ENCODE measurements around the gene TUFM.
"Not testable (repeated sequence)": the region's sequence is repeated elsewhere in the genome, so short reads cannot be mapped to it uniquely, and the experiment has no call there.

TUFM gene

DNA sequence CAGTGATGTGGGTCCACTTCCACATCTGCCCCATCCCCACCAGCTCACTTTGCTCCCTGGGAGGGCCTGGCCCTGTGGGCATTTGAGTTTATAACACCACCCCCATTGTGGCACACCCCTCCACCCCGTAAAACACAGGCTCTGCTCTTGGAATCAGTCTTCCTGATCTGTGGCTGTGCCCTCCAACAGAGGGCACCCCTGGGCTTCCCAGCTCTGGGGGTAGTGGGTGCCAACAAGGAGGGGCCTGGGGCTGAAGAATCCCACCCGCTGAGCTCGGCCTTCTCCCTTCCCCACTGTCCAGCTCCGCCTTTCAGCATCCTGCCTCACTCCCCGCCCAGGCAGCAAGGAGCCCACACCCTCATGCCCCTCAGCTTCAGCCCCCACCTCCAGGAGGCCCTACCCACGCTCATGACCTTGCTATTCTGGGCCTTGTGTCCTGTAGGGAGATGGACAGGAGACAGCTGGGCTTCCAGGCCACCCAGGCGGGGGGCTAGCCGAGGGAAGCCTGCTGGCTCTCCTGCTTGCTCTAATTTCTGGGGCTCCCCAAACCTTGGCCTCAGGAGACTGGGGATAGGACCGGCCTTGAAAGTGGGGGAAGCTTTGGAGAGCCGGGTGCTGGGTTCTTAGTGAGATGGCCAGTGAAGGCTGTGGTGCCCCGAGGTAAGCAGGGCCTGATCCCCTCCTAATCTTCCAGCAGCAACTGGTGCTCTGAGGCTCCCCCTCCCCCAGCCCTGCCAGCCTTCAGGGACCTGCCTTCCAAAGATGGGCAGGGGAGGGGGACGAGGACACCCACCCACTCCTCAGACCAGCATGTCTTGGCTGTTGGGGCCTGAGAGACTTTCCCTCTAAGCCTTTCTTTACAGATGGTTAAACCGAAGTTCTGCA, 29.2 kb upstream of the TUFM start:
- no peak for DNase-seq

DNA sequence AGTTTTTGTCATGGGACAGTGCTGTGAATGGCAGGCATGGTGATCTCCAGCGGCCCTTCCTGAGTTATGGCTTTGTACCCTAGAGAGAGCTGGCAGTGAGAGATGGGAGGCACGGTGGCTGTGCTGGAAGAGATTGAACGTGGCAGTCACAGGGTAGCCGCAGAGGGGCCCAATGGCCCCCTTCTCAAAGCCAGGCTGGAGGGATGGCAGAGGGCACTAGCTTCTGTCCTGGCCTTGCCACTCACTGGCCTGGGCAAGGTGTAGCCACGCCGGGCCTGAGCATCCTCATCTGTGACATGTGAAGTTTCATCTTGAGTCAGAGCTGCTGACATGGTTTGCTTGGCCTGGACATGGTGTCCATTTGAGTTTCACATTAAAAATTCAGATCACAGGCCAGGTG, 28.3 kb upstream of the TUFM start:
- DNase-seq, result no peak

DNA sequence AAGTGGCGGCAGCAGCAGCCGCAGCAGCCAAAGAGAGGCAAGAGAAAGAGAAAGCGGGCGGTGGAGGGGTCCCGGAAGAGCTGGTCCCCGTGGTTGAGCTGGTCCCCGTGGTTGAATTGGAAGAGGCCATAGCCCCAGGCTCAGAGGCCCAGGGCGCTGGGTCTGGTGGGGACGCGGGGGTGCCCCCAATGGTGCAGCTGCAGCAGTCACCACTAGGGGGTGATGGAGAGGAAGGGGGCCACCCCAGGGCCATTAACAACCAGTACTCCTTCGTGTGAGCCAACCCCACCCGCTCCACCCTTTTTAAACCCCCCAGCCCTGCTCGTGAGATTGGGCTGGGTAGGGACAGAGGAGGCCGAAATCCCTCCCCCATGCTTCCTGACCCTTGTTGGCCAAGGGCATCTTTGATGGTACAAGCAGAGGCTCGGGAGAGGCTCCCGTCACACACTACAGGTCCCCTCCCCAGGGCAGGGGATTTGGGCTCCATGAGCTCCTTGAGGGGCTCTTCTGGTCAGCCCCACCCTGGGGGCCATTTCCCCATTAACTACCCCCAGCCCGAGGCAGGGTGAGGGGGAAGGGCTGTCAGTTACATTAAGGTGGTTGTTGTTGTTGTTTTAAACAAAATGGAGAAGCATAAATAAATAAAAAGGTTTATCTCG, 27.5 kb upstream of the TUFM start:
- DNase-seq, result peak; percentile 39

DNA sequence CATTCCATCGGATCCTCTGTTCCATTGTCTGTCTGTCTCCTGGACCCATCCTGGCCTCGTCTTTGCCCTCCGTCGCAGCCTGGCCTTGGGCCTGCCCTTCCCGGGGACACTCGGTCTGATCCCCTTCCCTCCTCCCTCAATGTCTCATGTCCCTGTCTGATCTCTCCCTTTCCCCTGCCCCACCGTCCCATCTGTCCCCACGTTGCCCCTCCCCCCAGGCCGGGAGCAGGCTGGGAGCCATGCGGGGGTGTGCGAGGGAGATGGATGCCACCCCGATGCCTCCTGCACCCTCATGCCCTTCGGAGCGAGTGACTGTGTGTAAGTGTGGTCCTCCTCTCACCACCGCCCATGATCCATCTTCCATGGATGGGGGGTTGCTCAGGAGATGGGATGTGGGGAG, 26.8 kb upstream of the TUFM start:
- DNase-seq, result no peak

DNA sequence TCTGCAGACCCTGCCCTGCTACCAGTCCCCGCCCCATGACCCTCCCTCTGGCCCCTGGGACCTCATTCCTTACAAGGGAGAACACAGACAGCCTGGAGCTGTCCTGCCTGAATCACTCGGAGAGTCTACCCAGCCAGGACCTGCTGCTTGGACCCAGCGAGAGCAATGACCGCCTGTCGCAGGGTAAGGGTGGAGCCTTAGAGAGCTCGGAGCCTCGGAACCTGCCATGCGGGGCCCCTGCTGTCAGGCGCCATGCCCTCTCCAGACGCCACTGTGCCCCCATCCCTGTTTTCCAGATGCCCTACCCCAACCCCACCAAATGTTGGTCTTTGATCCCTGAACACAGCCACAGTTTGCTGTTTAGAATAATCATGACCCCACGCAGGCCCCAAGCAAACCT, 23.1 kb upstream of the TUFM start:
- DNase-seq, result no peak

- DNase-seq, result not testable (repeated sequence)
Measured at GRCh38 chr16:28867646-28868045, 21.5 kb upstream of the TUFM start.

- DNase-seq, result no peak
Measured at GRCh38 chr16:28867241-28867640, 21.1 kb upstream of the TUFM start.

DNA sequence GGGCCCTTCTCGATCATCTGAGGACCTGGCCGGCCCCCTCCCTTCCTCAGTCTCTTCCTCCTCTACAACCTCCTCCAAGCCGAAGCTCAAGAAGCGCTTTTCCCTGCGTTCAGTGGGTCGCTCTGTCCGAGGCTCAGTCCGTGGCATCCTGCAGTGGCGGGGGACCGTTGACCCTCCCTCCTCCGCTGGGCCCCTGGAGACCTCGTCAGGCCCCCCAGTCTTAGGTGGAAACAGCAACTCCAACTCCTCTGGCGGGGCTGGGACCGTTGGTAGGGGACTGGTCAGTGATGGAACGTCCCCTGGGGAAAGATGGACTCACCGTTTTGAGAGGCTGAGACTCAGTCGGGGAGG, 20.3 kb upstream of the TUFM start:
- DNase-seq, result no peak

DNA sequence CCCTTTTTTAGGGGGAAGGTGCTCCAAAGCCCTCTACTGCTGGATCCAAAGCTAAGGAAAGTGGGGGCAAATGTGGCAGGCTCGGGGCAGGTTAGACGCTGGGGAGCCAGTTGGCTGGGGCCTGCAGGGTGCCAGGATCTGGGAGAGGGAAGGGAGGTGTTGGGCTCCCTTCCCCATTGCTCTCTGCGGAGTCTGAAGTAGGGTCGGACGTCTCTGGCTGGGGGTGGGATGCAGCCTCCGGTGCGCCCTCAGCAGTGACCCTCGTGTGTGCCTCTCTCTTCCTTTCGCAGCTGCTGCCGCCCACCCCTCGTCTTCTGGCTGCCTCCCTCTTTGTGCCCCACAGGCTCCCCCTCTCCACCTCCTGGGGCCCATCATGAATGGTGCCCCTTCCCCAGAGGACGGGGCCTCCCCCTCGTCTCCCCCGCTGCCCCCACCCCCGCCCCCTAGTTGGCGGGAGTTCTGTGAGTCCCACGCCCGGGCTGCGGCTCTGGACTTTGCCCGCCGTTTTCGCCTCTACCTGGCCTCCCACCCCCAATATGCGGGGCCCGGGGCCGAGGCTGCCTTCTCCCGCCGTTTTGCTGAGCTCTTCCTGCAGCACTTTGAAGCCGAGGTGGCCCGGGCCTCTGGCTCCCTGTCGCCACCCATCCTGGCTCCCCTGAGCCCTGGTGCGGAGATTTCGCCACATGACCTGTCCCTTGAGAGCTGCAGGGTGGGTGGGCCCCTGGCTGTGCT, 19.7 kb upstream of the TUFM start:
- DNase-seq, result no peak

DNA sequence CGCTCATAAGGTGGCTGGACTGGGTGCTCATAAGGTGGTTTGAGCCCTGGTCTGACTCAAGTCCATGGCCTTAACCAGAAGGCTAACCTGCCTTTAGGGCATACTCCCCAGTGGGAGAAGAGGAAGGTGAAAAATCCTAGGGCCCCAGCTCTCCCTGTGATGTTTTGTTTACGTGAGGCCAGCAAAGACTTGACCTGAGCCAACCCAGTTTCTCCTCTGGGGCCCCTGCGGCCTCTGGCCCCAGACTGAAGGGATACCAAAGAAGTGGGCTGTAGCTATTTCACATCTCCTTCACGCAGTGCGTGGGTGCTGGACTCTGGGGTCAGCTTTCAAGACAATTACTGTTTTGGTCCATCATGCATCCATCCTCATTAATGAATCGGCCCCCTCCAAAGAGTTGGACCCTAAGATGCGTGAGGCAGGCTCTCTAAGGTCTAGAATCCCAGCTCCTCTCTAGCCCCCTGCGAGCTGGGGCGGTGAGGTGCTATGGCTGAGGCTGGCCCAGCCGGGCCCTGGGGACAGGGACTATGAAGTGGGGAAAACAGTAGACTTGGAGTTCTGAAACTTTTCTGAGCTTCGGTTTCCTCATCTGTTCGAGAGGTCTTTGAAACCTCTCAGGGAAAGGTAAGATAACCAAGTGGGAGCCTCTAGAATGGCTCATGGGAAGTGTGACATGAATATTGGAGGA, 19.0 kb upstream of the TUFM start:
- DNase-seq, result no peak

- DNase-seq, result no peak
Measured at GRCh38 chr16:28863929-28864793, 18.0 kb upstream of the TUFM start.

GRCh38 chr16:28859326-28859725, 13.2 kb upstream of the TUFM start:
- no peak for DNase-seq

DNA sequence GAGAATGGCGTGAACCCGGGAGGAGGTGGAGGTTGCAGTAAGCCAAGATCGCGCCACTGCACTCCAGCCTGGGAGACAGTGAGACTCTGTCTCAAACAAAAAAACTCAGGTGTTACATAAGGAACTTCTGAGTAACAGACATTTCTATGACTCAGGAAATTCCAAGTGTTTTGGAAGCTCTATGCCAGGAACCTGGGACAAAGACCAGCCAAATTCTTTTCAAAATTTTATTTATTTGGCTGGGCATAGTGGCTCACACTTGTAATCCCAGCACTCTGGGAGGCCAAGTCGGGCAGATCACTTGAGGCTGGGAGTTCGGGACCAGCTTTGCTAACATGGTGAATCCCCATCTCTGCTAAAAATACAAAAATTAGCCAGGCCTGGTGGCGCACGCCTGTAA, 12.3 kb upstream of the TUFM start:
- no peak for DNase-seq

- no peak for DNase-seq
Measured at GRCh38 chr16:28846933-28847273, 755 bp upstream of the TUFM start.

- DNase-seq, result no peak
Measured at GRCh38 chr16:28845761-28846079, 428 bp downstream of the TUFM start.

- DNase-seq, result no peak
Measured at GRCh38 chr16:28845293-28845692, 855 bp downstream of the TUFM start.

DNA sequence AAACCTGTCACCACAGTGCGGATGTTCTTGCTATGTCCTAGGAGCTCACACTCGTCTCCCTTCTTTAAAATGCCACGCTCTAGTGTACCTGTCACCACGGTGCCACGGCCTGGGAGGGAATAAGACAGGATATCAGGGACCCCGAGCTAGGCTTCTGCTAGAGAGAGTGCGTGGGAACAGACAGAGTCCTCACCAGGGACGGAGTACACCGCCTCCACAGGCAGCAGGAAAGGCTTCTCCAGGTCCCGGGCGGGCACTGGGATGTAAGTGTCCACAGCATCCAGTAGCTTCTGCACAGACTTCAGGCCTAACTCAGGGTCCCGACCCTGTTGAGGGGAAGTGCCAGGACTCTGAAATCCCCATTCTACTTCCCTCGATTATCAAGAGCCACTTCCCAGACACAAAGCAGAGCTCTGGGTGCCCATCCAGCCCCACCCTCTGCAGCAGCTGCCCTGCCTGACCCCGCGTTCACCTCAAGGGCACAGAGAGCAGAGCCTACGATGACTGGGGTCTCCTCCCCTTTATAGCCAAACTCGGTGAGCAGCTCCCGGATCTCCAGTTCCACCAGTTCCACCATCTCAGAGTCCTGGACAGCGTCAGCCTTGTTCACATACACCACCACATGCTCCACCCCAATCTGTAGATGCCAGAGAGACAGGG, 1.8 kb downstream of the TUFM start:
- no peak for DNase-seq

GRCh38 chr16:28843766-28844165, 2.4 kb downstream of the TUFM start:
- DNase-seq, result no peak

DNA sequence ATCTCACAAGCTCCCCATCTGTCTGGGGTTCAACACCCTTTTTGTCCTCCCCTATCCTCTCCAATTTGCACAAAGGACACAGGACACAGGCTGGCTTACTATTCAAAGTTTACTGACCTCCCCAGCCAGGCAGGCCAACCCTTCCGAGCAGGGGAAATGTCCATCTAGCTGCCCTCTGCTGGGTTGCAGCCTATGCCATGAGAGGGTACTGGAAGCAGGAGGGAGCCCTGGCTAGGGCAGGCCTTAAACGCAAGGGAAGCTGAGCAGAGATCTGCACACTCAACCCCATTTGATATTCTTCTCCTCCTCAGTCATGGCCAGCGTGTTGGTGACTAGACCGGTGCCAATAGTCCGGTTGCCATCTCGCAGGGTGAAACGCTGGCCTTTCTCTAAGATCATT, 3.5 kb downstream of the TUFM start:
- DNase-seq, result no peak

- DNase-seq, result no peak
Measured at GRCh38 chr16:28839899-28840298, 6.2 kb downstream of the TUFM start.

DNA sequence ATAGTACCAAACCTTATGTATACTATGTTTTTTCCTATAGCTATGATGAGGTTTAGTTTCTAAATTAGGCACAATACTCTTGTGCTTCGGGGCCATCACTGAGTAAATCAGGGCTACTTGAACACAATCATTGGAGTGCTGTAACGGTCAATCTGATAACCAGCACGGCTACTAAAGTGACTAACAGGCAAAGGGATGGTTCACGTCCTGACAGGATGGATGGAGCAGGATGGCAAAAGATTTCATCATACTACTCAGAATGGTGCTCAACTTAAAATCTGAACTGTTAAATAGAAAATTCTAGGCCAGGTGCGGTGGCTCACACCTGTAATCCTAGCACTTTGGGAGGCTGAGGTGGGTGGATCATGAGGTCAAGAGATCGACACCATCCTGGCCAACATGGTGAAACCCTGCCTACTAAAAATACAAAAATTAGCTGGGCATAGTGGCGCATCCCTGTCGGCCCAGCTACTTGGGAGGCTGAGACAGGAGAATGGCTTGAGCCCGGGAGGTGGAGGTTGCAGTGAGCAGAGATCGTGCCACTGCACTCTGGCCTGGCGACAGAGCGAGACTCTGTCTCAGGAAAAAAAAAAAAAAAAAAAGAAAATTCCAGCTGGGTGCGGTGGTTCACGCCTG, 7.0 kb downstream of the TUFM start:
- DNase-seq, result no peak

GRCh38 chr16:28838558-28838918, 7.6 kb downstream of the TUFM start:
- no peak for DNase-seq
